Endothelial cell of umbilical vein (primary cell): ENCODE data around the gene LECT2. TPM values are rescaled to one million over a fixed set of nuclear protein-coding genes. Genes with fewer than 3 reads are reported as not detected.

Experiments used
- BruUV-seq: library from RNA; stranded (reverse); fragments of 400-500 nt; replicated peaks from 2 replicates; lab custom pipeline; 2021; lab: Mats Ljungman, UMichigan
- CTCF ChIA-PET: fragments of 300-600, 350-600 bp; sonication (Branson Sonifier 250); formaldehyde crosslinking; loops from one replicate; lab custom pipeline; 2021; ENCODE audit warnings: antibody characterized with exemption, inconsistent platforms; lab: Charles Lee
- POLR2A ChIA-PET: fragments of 300-600, 350-600 bp; sonication (Branson Sonifier 250); formaldehyde crosslinking; loops from one replicate; lab custom pipeline; 2021; ENCODE audit warnings: antibody characterized with exemption, inconsistent platforms; lab: Charles Lee
- DNase-seq: peaks from one replicate; pipeline ENCODE4 v3.0.0-alpha.2; 2011; ENCODE audit warnings: low read depth, low spot score
- FAIRE-seq: peaks from 2 replicates; lab custom pipeline; 2011; peaks lifted over from hg19 to GRCh38; lab: Jason Lieb, UNC
- H2AFZ ChIP-seq: 2 replicates; pipeline ENCODE4 v1.6.0; 2012; ENCODE audit warnings: low read depth, low read length, control low read depth, inconsistent platforms
- H3K27ac ChIP-seq: 2 replicates; pipeline ENCODE4 v1.5.1; 2011; ENCODE audit warnings: low read depth, mild to moderate bottlenecking, control low read depth, low read length, moderate library complexity; ENCODE audit not compliant: insufficient read depth
- H3K27me3 ChIP-seq, 2 experiments: 2 replicates each; pipeline versions ENCODE4 v1.6.0 to v1.6.1; 2011; ENCODE audit warnings: low read length in 2 of 2, mixed read lengths in 1 of 2; ENCODE audit not compliant: control insufficient read depth in 2 of 2, insufficient read depth in 2 of 2
- H3K36me3 ChIP-seq, 2 experiments: 2 replicates in 1 of 2; 3 replicates in 1 of 2; pipeline ENCODE4 v1.5.1; 2011; ENCODE audit warnings: low read length in 2 of 2, mild to moderate bottlenecking in 1 of 2, moderate library complexity in 1 of 2; ENCODE audit not compliant: control insufficient read depth in 2 of 2, insufficient read depth in 2 of 2; ENCODE audit errors: extremely low read depth in 1 of 2
- H3K4me1 ChIP-seq: 3 replicates; pipeline ENCODE4 v1.5.1; 2011; ENCODE audit warnings: mild to moderate bottlenecking, low read length; ENCODE audit not compliant: control insufficient read depth, insufficient read depth; ENCODE audit errors: extremely low read depth
- H3K4me2 ChIP-seq: 2 replicates; pipeline ENCODE4 v1.6.1; 2011; ENCODE audit warnings: low read length, control low read depth, mixed read lengths; ENCODE audit not compliant: insufficient read depth
- H3K4me3 ChIP-seq, 3 experiments: fragments of 200-600 bp in 1 of 3; sonication (generic), shearing (Covaris generic) in 1 of 3; replicated peaks in 1 of 3; 2 replicates each; pipeline ENCODE4 v1.5.1; 2011 to 2016; ENCODE audit warnings: control low read depth in 3 of 3, low read length in 3 of 3, mild to moderate bottlenecking in 2 of 3, inconsistent platforms in 1 of 3, low read depth in 1 of 3, moderate library complexity in 1 of 3; ENCODE audit not compliant: insufficient read depth in 1 of 3
- H3K79me2 ChIP-seq: 2 replicates; pipeline ENCODE4 v1.6.0; 2012; ENCODE audit warnings: low read length, inconsistent platforms; ENCODE audit not compliant: control insufficient read depth, insufficient read depth
- H3K9ac ChIP-seq: replicated peaks from 2 replicates; pipeline ENCODE3; 2011; ENCODE audit warnings: low read length, control low read depth; ENCODE audit not compliant: insufficient read depth; ENCODE audit errors: extremely low read depth
- H3K9me1 ChIP-seq: replicated peaks from 3 replicates; pipeline ENCODE4 v1.6.0; 2011; ENCODE audit warnings: mild to moderate bottlenecking, low read length; ENCODE audit not compliant: control insufficient read depth, insufficient read depth; ENCODE audit errors: extremely low read depth
- H3K9me3 ChIP-seq: replicated peaks from 2 replicates; pipeline ENCODE4 v1.5.1; 2012; ENCODE audit warnings: low read length, inconsistent platforms; ENCODE audit not compliant: control insufficient read depth, insufficient read depth
- H4K20me1 ChIP-seq: replicated peaks from 2 replicates; pipeline ENCODE3; 2011; ENCODE audit warnings: mild to moderate bottlenecking, low read length; ENCODE audit not compliant: control insufficient read depth, insufficient read depth; ENCODE audit errors: extremely low read depth
- EZH2 ChIP-seq: IDR thresholded peaks from 2 replicates; pipeline ENCODE4 v1.6.1; 2012; ENCODE audit warnings: borderline replicate concordance, low read depth, mild to moderate bottlenecking, moderate library complexity, low read length, inconsistent platforms; ENCODE audit not compliant: severe bottlenecking
- FOS ChIP-seq: IDR thresholded peaks from 2 replicates; pipeline ENCODE4 v1.6.1; 2011; ENCODE audit warnings: mild to moderate bottlenecking, low read length, moderate library complexity, borderline replicate concordance; ENCODE audit not compliant: insufficient read depth
- GATA2 ChIP-seq: IDR thresholded peaks from 2 replicates; pipeline ENCODE4 v1.7.0; 2011; ENCODE audit warnings: low read depth, mild to moderate bottlenecking, moderate library complexity, mixed read lengths, low read length; ENCODE audit not compliant: insufficient read length, insufficient read depth
- JUN ChIP-seq: IDR thresholded peaks from 2 replicates; pipeline ENCODE4 v1.6.1; 2011; ENCODE audit warnings: borderline replicate concordance, low read depth; ENCODE audit not compliant: insufficient read length, insufficient read depth
- MAX ChIP-seq: IDR thresholded peaks from 2 replicates; pipeline ENCODE4 v1.6.1; 2011; ENCODE audit not compliant: insufficient read depth, insufficient read length
- MYC ChIP-seq: IDR thresholded peaks from one replicate; pipeline ENCODE4 v1.6.1; 2011; ENCODE audit warnings: mild to moderate bottlenecking, low read depth, low read length
- POLR2A ChIP-seq: IDR thresholded peaks from 2 replicates; pipeline ENCODE4 v1.6.1; 2012; ENCODE audit warnings: low read depth, mild to moderate bottlenecking, control low read depth, low read length
- POLR2AphosphoS5 ChIP-seq: IDR thresholded peaks from 2 replicates; pipeline ENCODE4 v1.6.1; 2012; ENCODE audit warnings: low read depth, mild to moderate bottlenecking, control low read depth, low read length, moderate library complexity; ENCODE audit not compliant: insufficient read depth
- dilution Hi-C: fragments of 300-500 bp; cut with MboI; formaldehyde crosslinking; loops from one replicate; pipeline ENCODE4 v1.15.0; 2019; ENCODE audit warnings: low sequenced_read_pairs; ENCODE audit not compliant: extremely low pct_ligation_motif_present
- intact Hi-C: fragments of 100-400 bp; cut with micrococcal nuclease; formaldehyde crosslinking; loops from one replicate; pipeline ENCODE4 v1.10.0; 2022
- polyA plus RNA-seq, 4 experiments: library from polyadenylated mRNA; depleted of rRNA in 3 of 4; stranded (reverse) in 3 of 4; unstranded in 1 of 4; fragments of >200 nt; gene quantifications; 2 replicates each; pipeline versions ENCODE4 v1.2.1 to v1.2.3, GENCODE V29; 2011 to 2012; ENCODE audit warnings: missing spikeins in 1 of 4
- total RNA-seq: library from RNA; stranded (reverse); gene quantifications from 2 replicates; pipeline ENCODE4 v1.2.3, GENCODE V29; 2021
- TF ChIP-seq, protein P1 (sequence below), 2 donors: IDR thresholded peaks; 1 replicate in 1 of 2; 2 replicates in 1 of 2; pipeline ENCODE4 v1.5.1; 2011; ENCODE audit warnings: low read length in 2 of 2, mild to moderate bottlenecking in 2 of 2, moderate library complexity in 2 of 2, control low read depth in 1 of 2, inconsistent platforms in 1 of 2, low read depth in 1 of 2; ENCODE audit not compliant: insufficient read depth in 1 of 2; ENCODE audit errors: extremely low read depth in 1 of 2

LECT2 gene
- total and polyA plus RNA-seq, 2 donors (not counting 3 experiments of a cell fraction or from before 2014, with no cell fraction given), result not detected

DNA sequence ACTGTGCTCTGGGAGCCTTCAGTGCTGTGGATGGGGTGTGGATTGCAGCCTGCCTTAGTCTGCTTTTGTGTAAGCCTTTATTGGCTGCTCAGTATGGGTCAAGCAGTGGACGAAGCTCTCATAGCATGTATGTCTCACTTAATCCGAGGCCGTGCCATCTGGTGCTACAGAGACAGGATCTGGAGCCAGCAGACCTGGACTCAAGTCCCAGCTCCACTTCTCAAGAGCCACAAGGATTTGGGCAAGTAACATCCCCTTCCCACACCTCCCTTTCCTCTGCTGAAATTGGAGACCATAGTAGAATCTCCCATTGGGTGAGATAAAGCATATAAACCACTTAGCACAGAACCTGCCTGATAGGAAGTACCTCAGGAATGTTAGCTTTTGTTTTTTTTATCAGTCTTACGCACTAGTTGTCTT, 23.4 kb upstream of the LECT2 start:
- ChIA-PET CTCF (interaction anchor here (0.8 to 2.2 kb wide), 27 partner anchors 9 to 105 kb away, joined by 3 to 58 read pairs (median 6); partner anchors contain the start of gene TGFBI), POLR2A (no interaction called here)
- H3K27ac ChIP-seq, result no peak overlapping the region

More for the DNA sequence above, 23.4 kb upstream of the LECT2 start:
- no peak for FAIRE-seq
- no peak overlapping the region for H3K4me3 ChIP-seq
- H3K9me3 ChIP-seq, result no peaks in the 10 kb centered on the region
- H3K9ac ChIP-seq, result no peak overlapping the region
- H3K36me3 ChIP-seq, result no peaks in the 10 kb centered on the region
- TF ChIP-seq, protein P1, sequence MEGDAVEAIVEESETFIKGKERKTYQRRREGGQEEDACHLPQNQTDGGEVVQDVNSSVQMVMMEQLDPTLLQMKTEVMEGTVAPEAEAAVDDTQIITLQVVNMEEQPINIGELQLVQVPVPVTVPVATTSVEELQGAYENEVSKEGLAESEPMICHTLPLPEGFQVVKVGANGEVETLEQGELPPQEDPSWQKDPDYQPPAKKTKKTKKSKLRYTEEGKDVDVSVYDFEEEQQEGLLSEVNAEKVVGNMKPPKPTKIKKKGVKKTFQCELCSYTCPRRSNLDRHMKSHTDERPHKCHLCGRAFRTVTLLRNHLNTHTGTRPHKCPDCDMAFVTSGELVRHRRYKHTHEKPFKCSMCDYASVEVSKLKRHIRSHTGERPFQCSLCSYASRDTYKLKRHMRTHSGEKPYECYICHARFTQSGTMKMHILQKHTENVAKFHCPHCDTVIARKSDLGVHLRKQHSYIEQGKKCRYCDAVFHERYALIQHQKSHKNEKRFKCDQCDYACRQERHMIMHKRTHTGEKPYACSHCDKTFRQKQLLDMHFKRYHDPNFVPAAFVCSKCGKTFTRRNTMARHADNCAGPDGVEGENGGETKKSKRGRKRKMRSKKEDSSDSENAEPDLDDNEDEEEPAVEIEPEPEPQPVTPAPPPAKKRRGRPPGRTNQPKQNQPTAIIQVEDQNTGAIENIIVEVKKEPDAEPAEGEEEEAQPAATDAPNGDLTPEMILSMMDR (IDR thresholded peaks at IDR 0.05; ENCODE audit: extremely low read depth in 1 of 2, insufficient read depth in 1 of 2, low read depth in 1 of 2, low read length in 2 of 2), result no peak
- no peak for TF ChIP-seq JUN
- no peak for TF ChIP-seq MYC
- no peak for TF ChIP-seq EZH2
- no peak for TF ChIP-seq GATA2
- no peak for TF ChIP-seq POLR2A
- no peak for TF ChIP-seq FOS
- TF ChIP-seq POLR2AphosphoS5, result no peak
- TF ChIP-seq MAX, result no peak
- dilution Hi-C loops (no loop called here), intact Hi-C loops (loop anchor here (5.0 kb wide), 1 partner anchor 91 kb away; no protein-coding TSS in a partner anchor)
- H2AFZ ChIP-seq, result no peak overlapping the region
- H3K79me2 ChIP-seq, result no peaks in the 10 kb centered on the region
- peaks cover 8 to 22% of the 10 kb centered on the region in 2 experiments for H3K27me3 ChIP-seq
- H3K4me1 ChIP-seq, result peaks cover 10% of the 10 kb centered on the region
- no peaks in the 10 kb centered on the region for H3K9me1 ChIP-seq
- DNase-seq, result no peak
- no TSS peak for BruUV-seq
- no peaks in the 10 kb centered on the region for H4K20me1 ChIP-seq
- H3K4me2 ChIP-seq, result no peak overlapping the region
